GM12874 (cell line): ENCODE results near the gene FAM219B.

Source experiments
- TF ChIP-seq, protein P1 (sequence below): IDR thresholded peaks from 2 replicates; pipeline ENCODE4 v1.5.1; 2011; ENCODE audit warnings: low read depth, mild to moderate bottlenecking, control low read depth, low read length, moderate library complexity; ENCODE audit not compliant: insufficient read depth

FAM219B gene

DNA sequence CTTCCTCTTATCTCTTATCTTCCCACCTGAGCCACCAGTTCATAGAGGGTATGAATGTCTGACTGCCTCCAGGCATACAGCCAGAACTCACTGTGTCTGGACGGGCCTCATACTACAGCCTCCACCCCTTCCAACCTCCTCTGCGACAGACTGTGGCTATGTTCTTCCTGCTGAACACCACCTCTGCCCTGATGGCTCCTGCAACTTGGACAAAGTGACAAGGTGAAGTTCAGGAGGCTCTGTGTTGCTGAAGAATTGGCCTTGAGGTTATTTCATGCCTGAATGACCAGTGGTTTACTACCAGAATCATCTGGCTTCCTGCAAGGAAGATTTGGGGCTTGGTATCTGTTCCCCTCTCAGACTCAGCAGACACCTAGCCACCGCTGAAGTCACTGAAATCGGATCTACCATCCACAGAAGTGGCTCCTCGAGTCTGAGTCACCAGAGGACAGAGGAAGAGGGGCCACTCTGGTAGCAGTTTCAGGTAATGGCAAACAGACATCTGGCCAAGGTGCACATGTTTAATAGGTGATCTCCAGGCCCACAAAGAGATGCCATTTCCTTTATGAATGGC, 49.5 kb downstream of the FAM219B start:
- TF ChIP-seq, protein P1, sequence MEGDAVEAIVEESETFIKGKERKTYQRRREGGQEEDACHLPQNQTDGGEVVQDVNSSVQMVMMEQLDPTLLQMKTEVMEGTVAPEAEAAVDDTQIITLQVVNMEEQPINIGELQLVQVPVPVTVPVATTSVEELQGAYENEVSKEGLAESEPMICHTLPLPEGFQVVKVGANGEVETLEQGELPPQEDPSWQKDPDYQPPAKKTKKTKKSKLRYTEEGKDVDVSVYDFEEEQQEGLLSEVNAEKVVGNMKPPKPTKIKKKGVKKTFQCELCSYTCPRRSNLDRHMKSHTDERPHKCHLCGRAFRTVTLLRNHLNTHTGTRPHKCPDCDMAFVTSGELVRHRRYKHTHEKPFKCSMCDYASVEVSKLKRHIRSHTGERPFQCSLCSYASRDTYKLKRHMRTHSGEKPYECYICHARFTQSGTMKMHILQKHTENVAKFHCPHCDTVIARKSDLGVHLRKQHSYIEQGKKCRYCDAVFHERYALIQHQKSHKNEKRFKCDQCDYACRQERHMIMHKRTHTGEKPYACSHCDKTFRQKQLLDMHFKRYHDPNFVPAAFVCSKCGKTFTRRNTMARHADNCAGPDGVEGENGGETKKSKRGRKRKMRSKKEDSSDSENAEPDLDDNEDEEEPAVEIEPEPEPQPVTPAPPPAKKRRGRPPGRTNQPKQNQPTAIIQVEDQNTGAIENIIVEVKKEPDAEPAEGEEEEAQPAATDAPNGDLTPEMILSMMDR, result no peak

DNA sequence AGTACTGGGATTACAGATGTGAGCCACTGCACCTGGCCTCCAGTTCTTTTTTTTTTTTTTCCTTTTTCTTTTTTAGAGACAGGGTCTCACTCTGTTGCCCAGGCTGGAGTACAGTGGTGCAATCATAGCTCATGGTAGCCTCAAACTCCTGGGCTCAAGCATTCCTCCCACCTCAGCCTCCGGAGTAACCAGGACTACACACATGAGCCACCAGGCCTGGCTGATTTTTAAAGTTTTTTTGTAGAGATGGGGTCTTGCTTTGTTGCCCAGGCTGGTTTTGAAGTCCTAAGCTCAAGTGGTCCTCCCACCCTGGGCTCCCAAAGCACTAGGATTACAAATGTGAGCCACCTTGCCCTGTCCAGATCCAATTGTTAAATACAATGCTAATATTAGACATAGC, 50.1 kb downstream of the FAM219B start:
- TF ChIP-seq, protein P1, result no peak

DNA sequence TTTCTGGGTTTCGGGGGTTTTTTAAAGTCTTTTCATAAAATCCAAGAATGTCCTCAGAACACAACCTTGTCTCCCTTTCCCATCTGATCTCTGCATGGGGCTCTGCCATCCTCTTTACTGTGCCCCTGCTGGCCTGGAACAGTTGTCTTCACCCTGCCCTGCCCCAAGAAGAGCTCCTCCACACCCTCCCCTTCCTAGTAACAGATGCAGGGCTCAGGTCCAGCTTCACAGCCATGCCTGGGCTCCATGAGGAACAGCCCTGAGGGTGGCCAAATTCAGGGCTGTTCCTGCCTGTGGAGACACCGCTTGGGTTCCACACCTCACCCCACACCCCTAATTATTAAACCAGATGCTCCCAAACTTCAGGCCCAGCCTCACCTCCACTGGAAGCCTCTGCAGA, 50.8 kb downstream of the FAM219B start:
- TF ChIP-seq, protein P1, result no peak

DNA sequence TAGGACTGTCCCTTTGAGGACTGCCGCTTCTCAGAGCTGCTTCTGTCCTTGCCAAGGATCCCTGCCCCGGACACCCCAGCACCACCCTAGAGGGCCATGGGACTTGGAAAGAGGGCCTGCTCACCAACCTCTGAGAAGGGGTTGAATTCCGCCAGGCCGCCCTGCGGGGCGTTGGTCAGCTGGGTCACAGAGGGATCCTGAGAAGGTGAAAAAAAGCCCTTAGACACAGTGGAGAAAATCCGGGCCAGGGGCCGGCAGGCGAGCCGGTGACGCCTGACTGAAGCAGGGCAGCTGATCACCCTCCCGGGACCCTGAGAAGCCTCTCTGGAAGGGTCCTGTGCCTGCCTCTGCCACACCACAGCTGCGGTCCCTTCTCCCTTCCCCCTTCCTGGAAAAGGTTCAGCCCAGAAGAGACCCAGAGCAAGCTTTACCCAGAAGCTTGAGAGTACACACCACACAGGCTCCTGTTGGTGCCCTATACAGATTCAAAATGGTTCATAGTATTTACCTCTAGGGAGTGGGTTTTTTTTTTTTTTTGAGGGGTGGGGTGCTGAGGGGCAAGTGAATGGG, 52.1 kb downstream of the FAM219B start:
- TF ChIP-seq, protein P1, result no peak

DNA sequence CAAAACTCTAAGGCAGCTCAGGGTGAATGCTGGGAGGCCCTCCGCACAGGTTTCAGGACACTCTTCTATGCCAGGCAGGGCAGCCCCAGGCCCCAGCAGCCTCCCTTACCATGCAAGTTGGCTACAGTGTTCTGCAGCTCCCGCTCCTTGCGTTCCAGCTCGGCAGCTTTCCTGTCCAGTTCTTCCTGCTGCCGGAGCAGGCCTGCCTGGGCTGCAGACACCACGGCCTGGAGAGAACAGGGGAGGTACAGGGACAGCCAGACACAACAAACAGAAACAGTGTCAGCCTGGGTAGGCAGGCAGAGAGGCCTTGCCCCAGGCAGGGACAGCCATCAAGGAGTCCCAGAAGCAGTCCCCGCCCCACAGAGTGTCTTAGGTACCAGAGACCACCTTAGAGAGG, 54.7 kb downstream of the FAM219B start:
- TF ChIP-seq, protein P1, result no peak

DNA sequence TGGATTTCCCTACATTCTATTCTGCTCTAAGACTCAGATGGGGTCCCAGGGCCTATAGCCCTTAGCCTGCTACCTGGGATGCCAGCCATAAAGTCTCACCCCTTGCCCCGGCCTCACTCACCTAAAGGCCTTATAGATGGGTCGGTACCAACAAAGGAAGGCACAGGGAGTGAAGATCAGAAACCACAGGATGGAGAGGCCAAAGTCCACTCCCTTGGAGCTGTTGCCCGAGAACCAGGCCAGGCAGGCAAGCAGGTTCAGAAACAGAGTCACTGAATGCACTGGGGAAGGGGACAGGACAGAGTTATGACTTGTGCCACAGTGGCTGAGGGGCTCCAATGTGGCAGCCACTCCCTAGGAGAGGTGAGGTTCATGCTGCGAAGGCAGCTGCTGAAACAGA, 56.3 kb downstream of the FAM219B start:
- TF ChIP-seq, protein P1, result no peak
